ENCODE data around the gene MARF1. TPM values are rescaled to one million over a fixed set of nuclear protein-coding genes. Genes with fewer than 3 reads are reported as not detected.

Gene MARF1
- total and polyA plus RNA-seq, 9 of the 15 experiments (the other 6 are each of a cell fraction or from before 2014, with no cell fraction given) = 4.7 to 33.2 (median 11.7) TPM

GRCh38 chr16:15641753-15642556, 999 bp downstream of the MARF1 start (continued):
- TF ChIP-seq HDAC1 (IDR thresholded peaks at IDR 0.05) (peak in 1 of 2 experiments; percentile 39; a peak in 1 of 4 replicates), POLR2A (conservative IDR thresholded peaks at IDR 0.05) (peak; percentile 63), ZFP30 (CRISPR knock-in tag; IDR thresholded peaks at IDR 0.05; ENCODE audit: borderline replicate concordance) (no peak), RBM25 (IDR thresholded peaks at IDR 0.05; ENCODE audit: low read depth, low read length, severe bottlenecking) (peak; percentile 90), ZNF695 (CRISPR knock-in tag; IDR thresholded peaks at IDR 0.05) (no peak), NEUROD1 (IDR thresholded peaks at IDR 0.05; ENCODE audit: borderline replicate concordance, low read depth, low read length, partially characterized antibody) (no peak), SLC30A9 (CRISPR knock-in tag; IDR thresholded peaks at IDR 0.05) (no peak), FOXO4 (CRISPR knock-in tag; IDR thresholded peaks at IDR 0.05) (no peak), PRPF4 (IDR thresholded peaks at IDR 0.05; ENCODE audit: insufficient read depth, low read depth, low read length, poor library complexity, severe bottlenecking) (no peak), KHSRP (IDR thresholded peaks at IDR 0.05) (no peak), RREB1 (CRISPR knock-in tag; IDR thresholded peaks at IDR 0.05) (no peak), ZNF592 (IDR thresholded peaks at IDR 0.05) (no peak), SAP30 (IDR thresholded peaks at IDR 0.05; ENCODE audit: borderline replicate concordance, insufficient read depth, low read depth, low read length, poor library complexity, severe bottlenecking) (no peak), MTA3 (IDR thresholded peaks at IDR 0.05; ENCODE audit: borderline replicate concordance) (no peak), NONO (IDR thresholded peaks at IDR 0.05; ENCODE audit: low read depth in 2 of 2, low read length in 1 of 2) (0 out of 4 replicates have a peak, but pooled peaks of 1 of the 2 experiments have one; percentile 12), GATAD2B (IDR thresholded peaks at IDR 0.05; ENCODE audit: borderline replicate concordance) (no peak)
